Measurements from ENCODE around the gene SLC6A12.
"Not testable (repeated sequence)": the region's sequence is repeated elsewhere in the genome, so short reads cannot be mapped to it uniquely, and the experiment has no call there.

The SLC6A12 gene

GRCh38 chr12:195951-196350 lies 18.0 kb downstream of the SLC6A12 start:
- DNase-seq, result no peak

- no peak for DNase-seq
Observed at GRCh38 chr12:195156-195555, 18.8 kb downstream of the SLC6A12 start.

GRCh38 chr12:194276-194675 lies 19.7 kb downstream of the SLC6A12 start:
- DNase-seq, result no peak

GRCh38 chr12:193261-193660 lies 20.7 kb downstream of the SLC6A12 start:
- no peak for DNase-seq

- no peak for DNase-seq
Observed at GRCh38 chr12:191541-191940, 22.4 kb downstream of the SLC6A12 start.

- no peak for DNase-seq
Observed at GRCh38 chr12:190881-191280, 23.1 kb downstream of the SLC6A12 start.

- DNase-seq, result no peak
Observed at GRCh38 chr12:189622-189962, 24.4 kb downstream of the SLC6A12 start.

GRCh38 chr12:188910-189621 lies 24.9 kb downstream of the SLC6A12 start:
- peak; percentile 36 for DNase-seq

- DNase-seq, result not testable (repeated sequence)
Observed at GRCh38 chr12:187986-188909, 25.7 kb downstream of the SLC6A12 start.

GRCh38 chr12:186006-186625 lies 27.8 kb downstream of the SLC6A12 start:
- DNase-seq, result no peak

- no peak for DNase-seq
Observed at GRCh38 chr12:185576-185955, 28.4 kb downstream of the SLC6A12 start.

GRCh38 chr12:184811-185575 lies 29.0 kb downstream of the SLC6A12 start:
- DNase-seq, result no peak

GRCh38 chr12:182381-182892 lies 31.5 kb downstream of the SLC6A12 start:
- no peak for DNase-seq

- no peak for DNase-seq
Observed at GRCh38 chr12:181921-182320, 32.0 kb downstream of the SLC6A12 start.

- no peak for DNase-seq
Observed at GRCh38 chr12:180445-180844, 33.5 kb downstream of the SLC6A12 start.

- DNase-seq, result no peak
Observed at GRCh38 chr12:179885-180284, 34.1 kb downstream of the SLC6A12 start.

GRCh38 chr12:179131-179884 lies 34.6 kb downstream of the SLC6A12 start:
- DNase-seq, result peak; percentile 69

- no peak for DNase-seq
Observed at GRCh38 chr12:178829-179109, 35.2 kb downstream of the SLC6A12 start.

GRCh38 chr12:177980-178828 lies 35.8 kb downstream of the SLC6A12 start:
- no peak for DNase-seq

- no peak for DNase-seq
Observed at GRCh38 chr12:177336-177979, 36.5 kb downstream of the SLC6A12 start.
